Activated CD4-positive, alpha-beta T cell treated with anti-CD3 and anti-CD28 coated beads, Interleukin-2, Interleukin-6, amounts not matched to agents 100 ng/mL and 50 ng/mL, durations not matched to agents 16 hours and 8 hours (primary cell): ENCODE measurements around the gene BRD3.

ENCODE experiments used
- DNase-seq: peaks from one replicate; pipeline ENCODE4 v3.0.0-alpha.2; 2020

The BRD3 gene

DNA sequence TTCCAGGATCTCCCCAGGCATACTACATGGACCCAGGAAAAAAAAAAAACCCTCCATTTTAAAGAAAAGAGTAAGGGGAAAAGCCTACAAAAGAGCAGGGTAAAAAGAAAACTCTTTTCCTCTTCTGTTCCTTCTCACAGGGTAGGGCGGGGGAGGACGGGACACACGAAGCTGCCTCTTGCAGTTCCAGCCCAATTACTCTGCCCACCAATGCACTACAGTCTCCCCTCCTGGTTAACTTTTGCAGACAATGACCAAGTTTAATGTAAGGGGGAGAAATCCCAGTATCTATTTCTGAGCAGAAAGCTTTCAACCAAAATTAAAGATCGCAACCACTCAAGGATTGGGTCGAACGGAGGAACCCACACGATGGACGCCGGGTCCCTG is 1.3 kb downstream of the BRD3 start:
- DNase-seq: peak; percentile 14

DNA sequence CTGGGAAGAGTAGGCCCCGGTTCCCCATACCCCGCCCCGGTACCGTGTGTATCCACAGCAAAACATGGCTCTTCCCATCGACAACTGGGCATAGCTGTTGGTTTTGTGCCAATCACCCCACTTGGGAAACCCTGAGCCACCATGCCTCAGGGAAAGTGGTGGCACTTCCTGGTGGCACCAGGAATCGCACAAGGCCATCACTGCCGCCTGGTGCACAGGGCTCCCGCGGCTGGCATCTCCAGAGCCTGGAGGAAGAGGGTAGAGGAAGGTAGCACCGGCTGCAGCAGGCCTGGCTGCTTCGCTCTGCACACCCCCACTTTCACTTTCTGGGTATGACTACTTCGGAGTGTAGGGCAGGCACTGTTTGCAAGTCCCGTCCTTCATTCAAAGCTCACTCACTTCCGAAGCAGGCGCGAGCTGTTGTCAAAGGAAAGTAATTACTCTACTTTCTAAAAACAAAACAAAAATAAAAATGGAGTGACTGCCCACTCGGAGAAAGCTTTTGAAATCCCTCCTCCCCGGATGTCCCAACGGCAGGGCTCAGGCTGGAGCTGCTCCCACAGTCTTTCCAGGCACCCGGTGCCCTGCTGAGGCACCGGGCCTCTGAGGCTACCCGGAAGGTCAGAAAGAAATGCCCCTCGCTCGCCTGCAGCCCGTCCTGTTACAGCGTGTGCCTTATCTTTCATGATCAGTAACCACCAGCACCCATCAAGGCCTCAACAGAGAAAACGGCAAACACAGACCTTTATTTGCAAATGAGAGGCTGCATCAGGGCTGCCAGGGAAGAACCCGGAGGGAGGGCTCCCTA is 2.0 kb downstream of the BRD3 start:
- DNase-seq: peak; percentile 93

DNA sequence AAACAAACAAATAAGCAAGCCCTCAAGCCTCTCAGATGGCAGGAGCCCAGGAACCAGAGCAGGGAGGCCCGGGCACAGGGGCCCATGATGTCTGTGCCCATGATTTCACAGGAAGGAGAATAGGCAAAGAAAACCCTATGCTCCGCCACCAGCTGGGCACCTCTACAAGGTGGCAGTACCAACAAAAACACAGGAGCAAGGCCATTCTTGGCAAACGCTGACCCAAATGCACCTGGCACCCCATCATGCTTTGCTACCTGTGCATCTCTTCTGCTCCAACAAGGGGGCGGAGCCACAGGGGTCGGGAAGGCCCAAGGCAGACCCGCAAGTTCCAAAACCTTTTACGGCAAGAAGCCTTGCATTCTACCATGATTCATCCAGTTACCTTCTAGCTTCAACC is 3.1 kb downstream of the BRD3 start:
- DNase-seq: no peak

DNA sequence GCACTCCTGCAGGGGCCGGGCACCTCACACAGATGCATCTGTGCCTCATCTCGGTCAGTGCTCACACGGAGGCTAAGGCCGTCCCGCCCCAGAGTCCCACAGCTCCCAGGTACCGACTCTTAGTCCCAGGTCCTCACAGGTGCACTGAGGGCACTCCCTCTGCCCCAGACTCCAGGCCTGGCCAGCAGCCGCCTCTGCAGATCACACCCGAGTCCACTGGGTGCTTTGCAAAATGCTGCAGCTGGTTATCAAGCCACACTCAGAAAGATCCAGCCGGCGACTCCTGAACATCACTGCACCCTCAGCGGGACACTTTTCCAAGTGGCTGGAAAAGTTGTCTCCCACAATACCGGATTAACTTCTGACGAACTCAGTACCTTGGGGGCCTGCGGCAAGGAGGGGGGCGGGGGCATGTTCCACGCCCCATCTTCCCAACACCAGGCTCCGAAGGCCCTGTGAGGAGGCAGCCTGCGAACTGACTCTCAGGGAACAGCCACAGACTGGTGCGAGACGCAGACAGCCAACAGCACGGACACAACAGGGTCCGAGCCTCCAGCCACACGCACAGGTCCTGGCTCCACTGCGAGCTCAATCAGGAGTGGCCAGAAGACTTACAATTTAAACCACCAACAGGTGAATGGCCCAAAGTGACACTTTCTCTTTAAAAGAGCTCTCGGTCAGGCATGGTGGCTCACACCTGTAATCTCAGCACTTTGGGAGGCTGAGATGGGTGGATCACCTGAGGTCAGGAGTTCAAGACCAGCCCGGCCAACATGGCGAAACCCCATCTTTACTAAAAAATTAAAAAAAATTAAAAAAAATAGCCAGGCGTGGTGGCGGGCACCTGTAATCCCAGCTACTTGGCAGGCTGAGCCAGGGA is 4.0 kb downstream of the BRD3 start:
- no peak for DNase-seq

DNA sequence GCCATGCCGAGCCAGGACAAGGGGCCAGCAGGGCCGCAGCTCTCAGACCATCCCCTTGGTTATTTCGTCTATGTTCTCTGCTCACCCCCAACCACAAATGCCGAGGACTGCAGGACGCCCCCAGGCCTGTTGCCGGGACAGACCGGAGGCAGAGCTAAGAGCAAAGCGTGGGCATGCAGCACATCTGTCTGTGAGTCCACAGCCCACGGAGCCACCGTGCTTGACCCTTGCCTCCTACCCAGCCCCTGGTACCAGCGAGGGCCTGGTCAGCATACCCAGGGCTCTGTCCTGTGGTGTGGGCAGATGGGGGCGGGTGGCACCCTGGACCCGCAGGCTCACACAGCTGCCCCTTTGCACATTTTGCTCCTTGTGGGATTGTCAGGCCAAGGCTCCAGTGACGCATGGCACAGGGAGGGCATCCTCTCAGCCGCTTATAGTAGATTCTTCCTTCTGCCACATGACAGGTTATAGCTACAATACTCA is 4.7 kb downstream of the BRD3 start:
- DNase-seq: no peak

DNA sequence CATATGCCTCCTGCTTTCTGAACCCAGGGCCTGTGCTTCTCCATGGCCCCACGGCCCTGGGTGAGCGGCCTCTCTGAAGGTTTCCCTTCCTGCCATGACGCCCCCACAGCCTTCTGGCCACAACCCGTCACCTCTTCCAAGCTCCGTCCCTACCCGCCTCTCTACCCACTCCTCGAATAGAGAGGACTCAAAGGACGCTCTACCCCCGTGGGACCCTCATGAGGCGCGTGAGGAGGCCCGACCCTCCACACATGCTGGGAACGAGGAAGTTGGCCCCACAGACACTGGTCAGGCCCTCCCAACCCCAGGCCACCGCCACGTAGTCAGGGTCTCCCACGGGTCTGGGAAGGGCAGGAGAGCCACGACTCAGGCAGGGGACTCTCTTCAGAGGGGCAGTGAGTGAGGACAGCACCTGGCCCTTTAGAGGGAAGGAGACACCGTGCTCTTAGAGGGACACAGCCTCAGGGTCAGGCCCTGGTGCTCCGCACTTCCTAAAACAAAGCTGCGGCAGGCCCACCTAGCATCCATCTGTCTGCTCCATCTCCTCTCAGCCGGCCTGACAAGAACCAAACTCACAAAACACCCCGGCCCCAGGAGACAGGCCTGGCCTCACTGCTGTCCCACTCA is 5.3 kb downstream of the BRD3 start:
- DNase-seq: no peak

DNA sequence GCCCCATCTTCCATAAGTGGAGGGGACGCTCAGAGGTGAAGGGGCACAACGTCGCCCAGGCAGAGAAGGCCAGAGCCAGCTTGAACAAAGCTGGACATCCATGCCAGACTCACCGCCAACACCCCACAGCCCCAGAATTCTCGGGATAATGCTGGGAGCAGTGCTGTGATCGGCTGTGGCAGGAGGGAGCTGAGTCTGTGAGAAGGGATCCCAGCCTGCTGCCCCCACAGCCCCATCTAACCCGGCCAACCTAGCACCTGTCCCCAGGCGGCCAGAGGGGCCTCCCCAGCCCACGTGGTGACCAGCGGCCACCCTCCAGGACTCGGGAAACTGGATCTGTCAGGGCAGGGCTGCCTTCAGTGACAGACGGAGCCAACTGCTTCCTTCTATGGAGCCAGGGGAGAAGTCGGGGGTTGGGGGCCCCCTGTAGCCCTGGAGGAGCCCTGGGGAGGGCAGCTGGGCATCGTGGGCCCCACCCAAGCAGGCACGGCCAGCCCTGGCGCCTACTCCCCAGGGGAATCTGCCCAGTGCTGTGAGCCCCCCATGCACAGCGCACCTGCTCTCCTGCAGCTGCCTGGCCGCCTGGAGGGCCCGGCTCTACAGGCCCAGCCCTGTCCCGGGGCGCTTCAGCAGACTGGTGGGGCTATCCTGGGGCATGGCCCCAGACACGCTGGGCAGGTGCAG is 6.0 kb downstream of the BRD3 start:
- DNase-seq: no peak

DNA sequence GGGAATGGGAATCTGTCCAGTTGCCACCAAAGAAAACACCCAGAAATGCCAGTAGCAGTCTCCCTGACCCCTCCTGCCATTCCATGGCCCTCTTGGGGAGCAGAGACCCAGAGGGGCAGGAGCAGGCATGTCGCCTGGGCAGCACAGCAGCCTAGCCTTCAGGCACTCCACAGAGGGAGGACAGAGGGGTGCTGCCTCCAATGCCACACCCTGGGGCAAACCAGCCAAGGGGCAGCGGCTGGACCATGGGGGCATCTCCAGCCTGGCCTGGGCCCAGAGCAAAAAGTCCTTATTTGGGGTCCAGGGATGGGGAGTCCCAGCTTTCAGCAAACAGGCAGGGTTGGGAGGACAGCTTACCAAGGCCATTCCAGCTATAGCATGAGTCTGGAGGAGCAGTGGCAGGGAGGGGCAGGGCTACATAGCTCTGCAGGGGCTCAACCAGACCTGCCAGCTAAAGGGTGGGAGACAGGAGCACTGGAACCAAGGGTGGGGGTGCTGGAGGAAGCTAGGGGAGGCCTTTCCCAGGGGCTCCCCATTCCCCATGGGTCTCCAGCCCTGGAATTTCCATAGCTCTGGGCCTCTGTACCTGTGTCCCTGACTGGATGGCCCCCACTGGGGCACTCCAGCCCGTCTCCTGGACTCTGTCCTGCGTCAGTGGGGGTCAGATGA is 6.7 kb downstream of the BRD3 start:
- no peak for DNase-seq

DNA sequence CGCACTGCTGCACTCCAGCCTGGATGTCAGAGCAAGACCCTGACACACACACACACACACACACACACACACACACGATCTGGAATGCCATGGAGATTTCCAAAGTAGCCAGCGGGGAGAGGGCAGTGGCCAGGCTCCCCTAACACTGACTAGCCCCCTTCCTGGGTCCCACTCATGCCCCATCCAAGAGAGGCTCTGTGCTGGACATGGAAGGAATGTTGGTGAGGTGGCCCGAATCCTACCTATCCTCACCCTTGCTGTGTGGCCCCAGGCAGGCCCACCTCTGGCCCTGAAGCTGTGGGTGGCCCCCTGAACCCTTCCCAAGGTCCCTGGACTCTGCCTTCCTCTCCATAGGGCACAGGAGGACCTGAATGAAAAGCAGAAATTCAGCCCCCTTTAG is 7.3 kb downstream of the BRD3 start:
- no peak for DNase-seq

DNA sequence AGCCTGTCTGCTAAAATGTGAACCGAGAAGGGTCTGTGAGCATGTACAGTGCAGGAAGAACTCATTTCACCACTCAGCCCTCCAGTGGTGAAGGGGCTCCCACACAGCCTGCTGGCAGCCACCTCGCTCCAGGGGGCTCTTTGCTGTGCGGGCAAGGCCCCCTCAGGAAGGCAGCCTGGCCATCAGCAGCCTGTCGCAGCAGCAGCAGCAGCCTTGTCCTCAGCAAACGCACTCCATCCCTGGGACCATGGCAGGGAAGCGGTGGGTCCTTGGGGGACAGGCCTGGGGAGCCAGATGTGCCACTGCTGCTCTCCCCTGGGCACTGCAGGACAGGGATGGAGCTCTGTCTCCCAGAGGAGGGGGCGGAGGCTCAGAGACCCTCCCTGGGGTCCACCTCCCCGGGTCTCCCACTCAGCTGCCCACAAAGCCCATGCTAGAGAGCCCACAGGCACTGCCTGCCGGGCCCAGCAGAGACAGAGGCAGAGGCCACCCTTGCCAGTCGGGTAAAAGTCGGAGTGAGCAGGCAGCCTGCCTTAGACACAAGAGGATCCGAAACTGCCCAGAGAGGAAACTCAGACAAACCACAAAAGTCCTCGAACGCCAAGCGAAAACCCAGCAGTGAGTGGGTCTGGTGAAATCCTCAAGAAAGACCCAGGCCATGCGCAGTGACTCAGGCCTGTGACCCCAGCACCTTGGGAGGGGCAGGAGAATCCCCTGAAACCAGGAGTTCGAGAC is 8.0 kb downstream of the BRD3 start:
- DNase-seq: peak; percentile 38

DNA sequence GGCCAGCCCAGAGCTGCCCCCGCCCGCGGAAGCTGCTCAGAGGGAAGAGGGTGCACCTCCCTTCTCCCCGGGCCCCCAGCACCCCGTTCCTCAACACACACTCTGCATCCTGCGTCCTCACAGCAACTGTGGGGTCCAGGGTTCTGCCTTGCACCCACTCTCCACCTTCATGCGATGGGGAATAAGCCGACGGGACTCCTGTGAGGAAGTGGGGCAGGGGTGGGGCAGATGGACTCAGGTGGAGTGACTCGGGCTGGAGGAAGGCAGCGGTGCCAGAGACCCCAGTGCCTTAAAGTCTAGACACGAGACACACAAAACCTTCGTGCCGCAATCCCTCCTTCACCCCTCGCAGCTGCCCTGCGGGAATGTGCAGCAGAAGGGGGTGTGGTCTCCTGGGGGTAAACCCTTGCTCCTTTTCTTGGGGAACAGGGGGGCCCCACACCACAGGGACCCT is 8.6 kb downstream of the BRD3 start:
- DNase-seq: no peak

DNA sequence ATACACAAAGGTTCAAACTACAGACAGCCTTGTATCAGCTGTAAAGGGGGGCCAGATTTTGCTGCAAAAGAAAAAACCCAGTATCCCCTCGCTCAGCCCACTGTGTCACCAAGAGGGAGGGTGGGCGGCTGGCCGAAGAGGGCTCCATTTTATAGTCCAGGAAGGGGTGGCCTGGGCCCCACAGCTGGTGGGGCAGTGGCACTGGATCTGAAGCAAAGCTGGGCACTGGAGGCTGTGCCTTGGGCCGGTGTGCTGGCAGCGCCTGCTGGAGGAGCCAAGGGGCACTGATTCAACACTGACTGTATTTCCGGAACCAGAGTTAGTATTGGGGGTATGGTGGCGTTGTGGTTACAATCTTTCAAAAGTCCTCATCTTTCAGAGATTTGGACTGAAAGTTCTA is 9.1 kb downstream of the BRD3 start:
- no peak for DNase-seq

DNA sequence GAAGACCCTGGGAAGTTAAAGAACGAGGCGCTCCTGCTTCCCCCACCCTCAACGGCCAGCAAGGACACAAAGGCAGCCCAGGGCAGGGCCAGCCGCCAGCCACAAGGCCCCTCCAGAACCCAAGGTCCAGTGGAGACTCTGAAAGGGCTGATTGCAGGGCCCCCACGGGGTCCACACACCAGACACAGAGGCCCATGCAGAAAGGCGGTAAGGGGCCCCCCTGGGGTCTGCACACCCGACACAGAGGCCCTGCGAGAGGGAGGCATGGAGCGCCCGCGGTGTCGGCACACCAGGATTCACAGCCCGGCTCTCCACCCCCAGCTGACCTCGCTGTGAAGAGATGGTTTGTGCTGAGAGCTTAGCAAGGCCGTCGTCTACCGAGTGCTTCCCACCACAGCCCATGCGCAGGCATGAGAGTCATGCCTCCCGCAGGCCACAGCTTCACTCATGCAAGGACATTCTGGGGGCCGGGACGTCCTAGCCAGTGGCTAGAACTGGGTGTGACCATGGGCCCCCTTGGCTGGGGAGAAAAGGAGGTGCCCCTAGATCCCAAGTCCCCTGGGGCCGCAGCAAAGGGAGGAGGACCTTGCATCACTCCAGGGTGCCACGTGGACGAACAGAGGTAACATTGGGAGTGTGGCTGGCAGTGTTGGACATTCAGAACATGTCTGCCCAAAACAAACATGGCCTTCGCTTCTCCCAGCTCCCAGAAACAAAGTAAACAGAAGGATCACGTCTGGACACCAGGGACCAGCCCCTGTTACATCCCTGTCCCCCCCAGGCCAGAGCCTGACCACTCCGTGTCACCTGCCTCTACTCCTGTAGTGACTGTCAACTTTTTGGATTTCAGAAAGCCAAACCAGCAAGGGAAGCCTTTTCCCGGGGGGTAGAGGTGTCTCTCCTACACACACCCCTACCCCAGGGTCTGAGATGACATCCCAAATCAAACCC is 9.8 kb downstream of the BRD3 start:
- DNase-seq: no peak

DNA sequence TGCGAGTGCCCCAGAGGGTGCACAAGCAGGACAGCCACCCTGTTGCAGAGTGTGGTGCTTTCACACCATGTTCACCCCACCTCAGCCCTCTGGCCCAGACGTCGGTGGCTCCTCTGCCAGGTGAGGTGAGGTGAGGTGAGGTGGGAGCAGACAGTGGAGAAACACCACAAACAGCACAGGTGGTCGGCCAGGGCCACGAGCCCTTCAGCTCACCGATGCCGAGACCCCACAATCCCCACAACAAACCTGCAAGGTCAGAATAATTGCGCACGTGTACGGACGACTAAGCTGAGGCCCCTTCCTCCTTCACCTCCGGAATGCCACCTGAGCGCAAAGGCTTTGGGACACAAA is 10.5 kb downstream of the BRD3 start:
- DNase-seq: no peak

DNA sequence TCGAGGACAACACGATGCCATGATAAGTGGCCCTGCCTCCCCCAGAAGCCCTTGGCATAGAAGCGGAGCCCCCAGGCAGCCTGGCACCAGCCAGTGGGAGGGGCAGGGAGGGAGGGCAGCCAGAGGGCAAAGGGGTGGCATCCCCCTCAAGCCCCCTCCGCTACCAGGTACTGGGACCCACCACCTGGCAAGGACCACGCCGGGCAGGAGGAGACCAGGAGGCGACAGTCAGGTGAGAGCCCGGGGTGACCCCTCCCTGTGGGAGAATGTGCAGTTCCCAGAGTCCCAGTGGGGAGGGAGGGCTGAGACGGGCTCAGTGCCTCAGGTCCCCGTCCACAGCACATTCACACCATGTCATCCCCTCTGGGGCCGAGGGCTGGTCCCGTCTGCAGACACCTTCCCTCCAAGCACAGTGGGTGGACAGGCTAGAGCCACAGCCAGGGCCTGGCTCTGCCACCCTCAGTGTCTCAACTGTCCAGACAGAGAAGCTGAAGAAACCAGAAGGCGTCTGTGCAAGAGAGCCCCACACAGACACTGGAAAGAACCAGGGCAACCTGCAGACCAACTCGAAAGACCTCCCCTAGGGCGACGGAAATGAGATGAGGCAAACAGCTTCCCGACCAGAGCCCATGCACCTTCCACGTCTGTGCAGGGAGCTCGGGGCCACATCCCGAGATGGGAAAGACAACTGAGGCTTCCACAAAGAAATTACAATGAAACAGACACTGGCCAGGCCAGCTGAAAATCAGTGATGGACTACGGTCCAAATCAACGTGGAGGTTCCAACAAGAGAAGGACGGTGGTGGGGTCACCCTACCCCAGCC is 11.1 kb downstream of the BRD3 start:
- no peak for DNase-seq

DNA sequence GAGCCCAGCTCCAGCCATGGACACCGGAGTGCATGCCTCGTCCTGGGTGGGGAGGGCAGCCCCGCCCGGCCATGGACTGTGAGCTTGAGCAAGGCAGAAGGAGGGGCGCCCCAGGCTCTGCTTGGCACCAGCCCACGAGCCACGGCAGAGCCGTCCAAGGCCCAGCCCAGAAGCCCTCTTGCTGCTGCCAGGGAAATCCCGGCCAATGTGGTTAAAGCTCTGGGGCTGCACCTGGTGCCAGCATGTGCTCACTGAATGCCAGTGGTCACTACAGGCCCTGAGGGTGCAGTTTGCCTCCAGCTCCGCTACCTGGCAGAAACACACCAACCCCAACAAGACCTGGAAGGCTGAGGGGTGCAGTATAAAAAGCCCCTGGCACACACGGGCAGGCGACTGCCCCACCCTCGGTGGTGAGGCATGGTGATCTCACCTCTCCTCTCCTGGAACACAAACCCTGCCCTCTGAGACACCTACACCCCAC is 11.8 kb downstream of the BRD3 start:
- no peak for DNase-seq

DNA sequence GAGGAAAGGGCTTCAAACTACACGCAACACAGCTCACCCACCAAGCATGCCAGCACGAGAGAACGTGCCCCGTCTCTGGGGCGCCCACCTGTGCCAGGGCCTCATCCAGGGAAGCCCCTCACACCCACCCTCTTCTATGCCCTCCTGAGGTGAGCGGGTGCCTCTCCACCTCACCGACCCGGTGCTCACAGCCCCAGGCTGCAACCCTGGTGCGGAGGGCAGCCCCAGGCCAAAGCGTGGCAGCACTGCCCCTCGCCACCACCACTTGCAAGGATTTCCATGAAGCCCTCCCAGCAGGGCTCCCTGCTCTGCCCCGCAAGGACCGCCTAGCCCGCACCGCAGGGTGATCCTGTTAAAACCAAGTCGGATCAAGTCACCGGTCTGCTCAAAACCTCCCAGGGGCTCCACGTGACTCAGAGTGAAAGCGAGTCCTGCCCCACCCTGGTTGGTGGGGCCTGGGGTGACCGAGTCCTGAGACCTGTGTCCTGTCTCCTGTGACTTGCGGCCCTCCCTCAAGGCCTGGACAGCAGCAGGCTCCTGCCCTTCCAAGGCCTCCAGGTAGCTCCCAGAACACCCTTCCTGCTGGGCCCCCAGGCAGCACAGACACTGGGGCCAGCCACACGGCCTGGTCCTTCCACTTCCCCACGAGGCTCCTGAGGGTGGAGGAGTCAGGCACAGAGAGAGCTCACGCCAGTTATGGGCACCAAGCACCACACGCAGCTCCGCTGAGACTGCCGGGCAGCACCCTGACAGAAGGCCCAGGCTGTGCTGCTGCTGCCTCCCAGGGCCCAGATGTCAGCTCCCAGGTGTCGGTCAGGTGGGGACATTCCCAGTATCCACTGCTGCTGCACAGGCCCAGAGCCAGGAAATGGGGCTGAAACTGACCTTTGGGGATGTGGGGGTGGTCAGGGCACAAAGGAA is 12.7 kb downstream of the BRD3 start:
- DNase-seq: no peak
